HL-60 (cell line): ENCODE measurements around the gene CYGB.

Source experiments
- DNase-seq, 2 experiments: peaks; one replicate each; pipeline ENCODE4 v3.0.0-alpha.2; 2010 to 2020; ENCODE audit warnings: low read depth in 1 of 2, low spot score in 1 of 2
- H3K27ac ChIP-seq: fragments of 250-450 bp; sonication (Bioruptor Pico); replicated peaks from 2 replicates; pipeline ENCODE4 v1.5.1; 2020; ENCODE audit warnings: mild to moderate bottlenecking, moderate library complexity
- H3K27me3 ChIP-seq: fragments of 250-450 bp; sonication (Bioruptor Pico); 2 replicates; pipeline ENCODE4 v1.5.1; 2021; ENCODE audit warnings: mild to moderate bottlenecking, moderate library complexity; ENCODE audit not compliant: insufficient read depth, poor library complexity, severe bottlenecking
- H3K4me3 ChIP-seq: replicated peaks from 2 replicates; pipeline ENCODE4 v1.5.1; 2011; ENCODE audit warnings: mild to moderate bottlenecking, control low read depth, low read length; ENCODE audit not compliant: insufficient read depth
- CTCF ChIP-seq: IDR thresholded peaks from one replicate; pipeline ENCODE4 v1.5.1; 2011; ENCODE audit warnings: low read length, control low read depth, inconsistent platforms; ENCODE audit not compliant: insufficient read depth
- GABPA ChIP-seq: IDR thresholded peaks from 2 replicates; pipeline ENCODE4 v1.6.1; 2012; ENCODE audit warnings: low read depth
- POLR2AphosphoS5 ChIP-seq: IDR thresholded peaks from 2 replicates; pipeline ENCODE4 v1.6.1; 2012; ENCODE audit warnings: low read depth
- REST ChIP-seq: IDR thresholded peaks from 2 replicates; pipeline ENCODE4 v1.6.1; 2012; ENCODE audit warnings: low read depth; ENCODE audit not compliant: insufficient replicate concordance
- SPI1 ChIP-seq: IDR thresholded peaks from 2 replicates; pipeline ENCODE4 v1.6.1; 2012; ENCODE audit warnings: low read depth, mild to moderate bottlenecking, borderline replicate concordance

The CYGB gene

GRCh38 chr17:76550712-76551615, 13.5 kb upstream of the CYGB start:
- DNase-seq, result peak in 1 of 2 experiments; percentile 76
- TF ChIP-seq POLR2AphosphoS5 (no peak), GABPA (no peak)
- Histone ChIP-seq H3K4me3 (no peak overlapping the region), H3K27ac (peak overlapping the region; percentile 22; the same call in 1 of the 2 replicates), H3K27me3 (no peaks in the 10 kb centered on the region)

GRCh38 chr17:76549539-76549938, 12.0 kb upstream of the CYGB start:
- H3K4me3 ChIP-seq, result no peak overlapping the region
- no peak overlapping the region for H3K27ac ChIP-seq
- no peak for DNase-seq
- no peaks in the 10 kb centered on the region for H3K27me3 ChIP-seq
- TF ChIP-seq GABPA, result no peak
- no peak for TF ChIP-seq POLR2AphosphoS5
- TF ChIP-seq CTCF, result no peak
- TF ChIP-seq REST, result no peak
- TF ChIP-seq SPI1, result no peak

GRCh38 chr17:76549215-76549518, 11.7 kb upstream of the CYGB start:
- H3K27me3 ChIP-seq, result peaks cover 2% of the 10 kb centered on the region
- no peak overlapping the region for H3K4me3 ChIP-seq
- no peak for DNase-seq
- H3K27ac ChIP-seq, result no peak overlapping the region
- TF ChIP-seq SPI1 (no peak), REST (no peak), GABPA (no peak)

GRCh38 chr17:76548378-76549214, 11.1 kb upstream of the CYGB start:
- H3K4me3 ChIP-seq, result no peak overlapping the region
- no peak for DNase-seq
- H3K27ac ChIP-seq, result no peak overlapping the region

More at GRCh38 chr17:76548378-76549214, 11.1 kb upstream of the CYGB start:
- peaks cover 5% of the 10 kb centered on the region for H3K27me3 ChIP-seq
- TF ChIP-seq POLR2AphosphoS5, result no peak
- TF ChIP-seq SPI1, result no peak
- no peak for TF ChIP-seq GABPA
- TF ChIP-seq REST, result no peak
- no peak for TF ChIP-seq CTCF
